NCI-H2107 (cell line): Measurements from ENCODE around the gene DCBLD2.
"Not testable (repeated sequence)": the region's sequence is repeated elsewhere in the genome, so short reads cannot be mapped to it uniquely, and the experiment has no call there.

Experiments
- DNase-seq: peaks from one replicate; lab custom pipeline; 2025; lab: John Stamatoyannopoulos, UW

DCBLD2 gene

DNA sequence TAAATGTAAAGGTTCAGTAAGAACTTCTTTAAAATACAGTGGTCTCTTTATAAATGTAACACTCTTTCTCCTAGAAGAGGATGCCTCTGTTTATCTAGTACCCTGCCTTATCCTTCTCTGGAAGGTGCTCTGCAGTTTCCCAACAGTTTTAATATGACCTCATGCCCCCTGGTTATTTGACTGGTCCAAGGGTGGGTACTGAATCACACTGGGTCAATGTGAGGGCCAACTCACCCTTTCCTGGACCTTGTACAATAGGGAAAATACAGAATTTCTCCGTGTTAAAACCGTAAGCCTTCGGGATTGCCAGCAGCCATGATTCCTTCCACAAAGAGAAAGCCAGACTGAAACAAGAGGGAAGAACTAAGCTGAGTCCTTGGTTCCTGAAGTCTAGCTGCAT lies 9.2 kb downstream of the DCBLD2 start:
- no peak for DNase-seq

- no peak for DNase-seq
Measured at GRCh38 chr3:98890965-98891910, 10.3 kb downstream of the DCBLD2 start.

GRCh38 chr3:98890181-98890835 lies 11.2 kb downstream of the DCBLD2 start:
- DNase-seq: no peak

DNA sequence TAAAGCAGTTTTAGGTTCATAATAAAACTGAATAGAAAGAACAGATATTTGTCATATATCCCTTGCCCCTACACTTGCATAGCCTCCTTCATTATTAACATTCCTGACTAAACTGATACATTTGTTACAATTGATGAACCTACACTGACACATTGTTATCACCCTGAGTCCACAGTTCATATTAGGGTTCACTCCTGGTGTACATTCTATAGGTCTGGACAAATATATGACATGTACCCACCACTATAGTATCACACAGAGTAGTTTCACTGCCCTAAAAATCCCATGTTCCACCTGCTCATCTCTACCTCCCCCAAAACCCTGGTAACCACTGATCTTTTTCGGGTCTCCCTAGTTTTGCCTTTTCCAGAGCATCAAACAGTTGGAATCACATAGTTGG lies 13.8 kb downstream of the DCBLD2 start:
- no peak for DNase-seq

DNA sequence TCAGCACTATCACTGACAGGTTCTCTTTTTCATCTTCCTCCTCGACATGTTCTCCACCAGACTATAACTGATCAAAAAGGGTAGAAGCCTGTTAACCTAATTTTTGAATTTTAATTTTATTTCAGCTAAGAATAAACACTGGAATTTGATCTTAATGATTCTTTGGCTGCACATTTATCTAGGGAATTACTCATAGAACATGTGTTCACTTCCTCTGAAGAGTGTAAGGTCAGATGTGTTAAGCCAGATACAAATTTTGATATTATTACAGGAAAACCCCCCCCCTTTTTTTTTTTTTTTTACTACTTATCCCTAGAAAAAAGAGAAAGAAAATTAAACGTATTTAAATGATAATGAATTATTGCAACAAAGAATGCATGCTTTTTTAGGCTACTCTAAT lies 15.0 kb downstream of the DCBLD2 start:
- DNase-seq: no peak

- DNase-seq: no peak
Measured at GRCh38 chr3:98885851-98886250, 15.6 kb downstream of the DCBLD2 start.

DNA sequence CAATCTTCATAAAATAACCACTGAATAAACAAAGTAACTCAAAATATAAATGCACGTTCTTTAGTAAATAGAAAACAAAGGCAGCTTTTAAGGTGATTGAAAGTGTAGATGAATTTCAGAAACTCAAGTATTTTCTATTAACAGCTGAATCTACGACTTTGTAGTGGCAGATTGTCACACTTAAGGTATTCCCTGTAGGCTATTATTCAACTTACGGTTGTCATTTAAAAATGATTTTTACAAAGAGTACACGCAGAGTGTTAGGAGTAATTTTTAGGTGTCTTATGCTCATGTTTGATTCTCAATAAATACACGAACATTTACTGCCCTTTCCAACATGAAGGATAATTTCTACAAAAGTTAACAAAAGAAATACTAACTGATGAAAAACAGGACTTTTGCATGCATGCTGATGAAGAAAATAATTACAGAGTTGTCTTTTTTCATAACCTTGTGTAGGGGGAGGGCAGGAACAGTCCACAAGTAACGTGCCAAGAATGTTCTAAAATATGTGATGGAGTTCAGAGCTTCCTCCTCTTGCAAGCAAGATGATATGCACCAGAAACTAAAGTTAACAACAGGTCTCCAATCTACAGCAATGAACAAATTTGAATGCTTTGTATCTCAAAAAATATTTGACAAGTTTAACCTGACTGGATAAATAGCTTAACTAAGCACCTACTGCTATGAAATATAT lies 16.7 kb downstream of the DCBLD2 start:
- no peak for DNase-seq

- DNase-seq: not testable (repeated sequence)
Measured at GRCh38 chr3:98882614-98883333, 18.7 kb downstream of the DCBLD2 start.

GRCh38 chr3:98877132-98877531 lies 24.4 kb downstream of the DCBLD2 start:
- DNase-seq: no peak

- DNase-seq: no peak
Measured at GRCh38 chr3:98875535-98875934, 26.0 kb downstream of the DCBLD2 start.

DNA sequence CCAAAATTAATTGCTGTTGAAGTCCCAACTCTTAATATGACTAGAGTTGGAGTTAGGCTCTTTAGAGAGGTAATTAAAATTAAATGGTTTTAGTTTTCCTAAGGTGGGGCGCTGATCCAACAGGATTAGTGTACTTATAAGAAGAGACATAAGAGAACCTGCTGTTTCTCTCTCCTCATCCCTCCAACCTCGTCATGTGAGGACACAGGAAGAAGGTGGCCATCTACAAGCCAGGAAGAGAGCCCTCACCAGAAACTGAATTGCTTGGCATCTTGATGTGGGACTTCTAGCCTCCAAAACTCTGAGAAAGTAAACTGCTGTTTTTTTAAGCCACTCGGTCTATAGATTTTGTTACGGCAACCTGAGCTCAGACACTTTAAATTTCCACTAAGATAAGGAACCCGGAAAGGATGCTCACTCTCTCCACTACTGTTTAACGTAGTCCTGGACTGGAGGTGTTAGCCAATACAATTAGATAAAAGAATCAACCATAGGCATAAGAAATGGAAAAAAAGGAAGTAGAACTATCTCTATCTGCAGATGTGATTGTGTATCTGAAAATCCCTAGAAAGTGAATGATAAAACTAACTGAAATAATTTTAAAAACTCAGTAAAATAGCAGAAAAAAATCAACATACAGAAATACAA lies 26.8 kb downstream of the DCBLD2 start:
- no peak for DNase-seq

GRCh38 chr3:98869391-98869790 lies 32.1 kb downstream of the DCBLD2 start:
- no peak for DNase-seq

DNA sequence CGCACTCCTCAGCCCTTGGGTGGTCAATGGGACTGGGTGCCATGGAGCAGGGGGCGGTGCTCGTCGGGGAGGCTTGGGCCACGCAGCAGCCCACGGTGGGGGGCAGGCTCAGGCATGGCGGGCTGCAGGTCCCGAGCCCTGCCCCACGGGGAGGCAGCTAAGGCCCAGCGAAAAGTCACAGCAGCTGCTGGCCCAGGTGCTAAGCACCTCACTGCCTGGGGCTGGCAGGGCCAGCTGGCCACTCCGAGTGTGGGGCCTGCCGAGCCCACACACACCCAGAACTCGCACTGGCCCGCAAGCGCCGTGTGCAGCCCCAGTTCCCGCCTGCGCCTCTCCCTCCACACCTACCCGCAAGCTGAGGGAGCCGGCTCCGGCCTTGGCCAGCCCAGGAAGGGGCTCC lies 43.5 kb downstream of the DCBLD2 start:
- not testable (repeated sequence) for DNase-seq

GRCh38 chr3:98857258-98857657 lies 44.2 kb downstream of the DCBLD2 start:
- not testable (repeated sequence) for DNase-seq

DNA sequence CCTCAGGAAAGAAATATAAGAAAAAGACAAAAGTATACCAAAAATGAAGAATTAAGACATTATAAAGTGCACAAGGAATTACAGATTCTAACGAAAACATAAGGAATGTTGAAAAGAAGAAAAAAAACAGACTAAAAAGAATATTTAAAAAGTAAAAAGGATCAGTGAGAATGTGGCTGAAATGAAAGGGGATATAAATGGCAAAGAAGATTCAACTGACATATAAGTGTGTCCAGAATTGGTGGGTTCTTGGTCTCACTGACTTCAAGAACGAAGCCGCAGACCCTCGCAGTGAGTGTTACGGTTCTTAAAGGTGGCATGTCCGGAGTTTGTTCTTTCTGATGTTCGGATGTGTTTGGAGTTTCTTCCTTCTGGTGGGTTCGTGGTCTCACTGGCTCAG lies 44.8 kb downstream of the DCBLD2 start:
- no peak for DNase-seq

GRCh38 chr3:98855806-98856400 lies 45.6 kb downstream of the DCBLD2 start:
- DNase-seq: no peak

DNA sequence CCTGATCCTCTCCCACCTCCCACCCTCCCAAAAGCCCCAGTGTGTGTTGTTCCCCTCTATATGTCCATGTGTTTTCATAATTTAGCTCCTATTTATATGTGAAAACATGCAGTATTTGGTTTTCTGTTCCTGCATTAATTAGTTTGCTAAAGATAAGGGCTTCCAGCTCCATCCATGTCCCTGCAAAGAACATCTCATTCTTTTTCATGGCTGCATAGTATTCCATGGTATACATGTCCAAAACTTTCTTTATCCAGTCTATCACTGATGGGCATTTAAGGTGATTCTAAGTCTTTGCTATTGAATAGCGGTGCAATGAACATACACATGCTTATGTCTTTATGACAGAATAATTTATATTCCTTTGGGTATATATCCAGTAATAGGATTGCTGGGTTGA lies 53.4 kb downstream of the DCBLD2 start:
- DNase-seq: no peak

- no peak for DNase-seq
Measured at GRCh38 chr3:98846101-98846500, 55.4 kb downstream of the DCBLD2 start.

DNA sequence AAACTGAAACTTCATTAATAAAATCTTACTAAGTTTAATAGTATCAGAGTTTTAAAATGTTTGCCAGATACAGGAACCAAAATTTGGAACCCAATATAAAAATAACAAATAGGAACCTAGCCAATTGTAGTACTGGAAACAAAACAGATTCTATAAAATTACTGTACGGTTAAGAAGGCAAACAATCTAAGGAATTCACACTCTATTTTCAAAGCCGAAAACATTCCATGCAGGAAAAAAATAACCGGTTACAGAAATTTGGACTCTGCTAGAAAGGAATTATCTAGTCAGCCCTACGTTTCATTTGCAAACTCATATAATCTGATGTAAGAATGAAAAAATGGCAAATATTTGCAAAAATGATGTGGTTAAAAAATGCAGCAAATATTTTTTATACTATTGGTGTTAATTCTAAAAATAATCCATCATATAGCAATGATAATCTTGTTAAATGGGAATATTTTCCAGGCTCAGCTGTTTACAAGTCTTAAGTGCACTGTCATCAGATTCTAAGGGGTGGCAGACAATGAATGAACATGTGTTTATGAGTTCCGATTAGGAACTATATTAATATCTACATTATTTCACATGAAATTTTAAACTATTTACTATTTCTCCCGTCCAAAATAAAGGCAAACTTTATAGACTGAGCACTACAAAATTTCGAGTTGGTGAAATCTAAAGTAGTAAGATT lies 58.1 kb downstream of the DCBLD2 start:
- no peak for DNase-seq

DNA sequence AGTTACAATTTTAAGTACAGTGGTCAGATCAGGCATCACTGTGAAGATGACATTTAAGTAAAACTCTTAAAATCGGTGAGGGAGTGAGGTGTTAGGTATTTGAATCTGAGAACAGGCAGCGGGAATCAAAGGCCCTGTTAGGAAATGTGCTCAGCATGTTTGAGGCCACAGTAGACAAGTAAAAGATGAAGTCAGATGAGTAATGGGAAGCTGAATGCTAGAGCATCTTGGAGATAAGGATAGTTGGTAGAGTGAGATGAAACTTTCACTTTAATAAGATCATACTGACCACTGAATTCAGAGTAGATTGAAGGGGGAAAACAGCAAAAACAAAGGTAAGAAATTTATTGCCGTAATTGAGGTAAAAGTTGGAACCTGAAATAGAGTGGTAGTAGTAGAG lies 61.6 kb downstream of the DCBLD2 start:
- no peak for DNase-seq

DNA sequence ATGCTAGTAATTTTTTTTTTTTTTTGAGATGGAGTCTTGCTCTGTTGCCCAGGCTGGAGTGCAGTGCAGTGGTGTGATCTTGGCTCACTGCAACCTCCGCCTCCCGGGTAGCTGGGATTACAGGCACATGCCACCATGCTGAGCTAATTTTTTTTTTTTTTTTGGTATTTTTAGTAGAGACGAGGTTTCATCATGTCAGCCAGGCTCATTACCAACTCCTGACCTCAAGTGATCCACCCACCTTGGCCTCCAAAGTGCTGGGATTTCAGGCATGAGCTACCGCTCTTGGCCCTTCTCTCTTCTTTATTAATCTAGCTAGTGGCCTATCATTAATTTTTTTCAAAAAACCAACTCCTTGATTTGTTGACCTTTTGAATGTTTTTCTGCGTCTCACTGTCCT lies 70.4 kb downstream of the DCBLD2 start:
- DNase-seq: not testable (repeated sequence)
